Activated naive CD4-positive, alpha-beta T cell treated with anti-CD3 and anti-CD28 coated beads, Interleukin-2, amount 50 U/mL, for 24 hours (primary cell): ENCODE data around the gene DNAJB12.
"Not testable (repeated sequence)": the region's sequence is repeated elsewhere in the genome, so short reads cannot be mapped to it uniquely, and the experiment has no call there.

Experiments
- H3K27ac Mint-ChIP-seq: one replicate; pipeline ENCODE4 v1.8.0; 2021; ENCODE audit warnings: mild to moderate bottlenecking, mixed read lengths
- H3K27me3 Mint-ChIP-seq: one replicate; pipeline ENCODE4 v1.8.0; 2021; ENCODE audit warnings: mixed read lengths
- H3K36me3 Mint-ChIP-seq: one replicate; pipeline ENCODE4 v1.8.0; 2021; ENCODE audit warnings: mixed read lengths
- H3K4me1 Mint-ChIP-seq: one replicate; pipeline ENCODE4 v1.8.0; 2021; ENCODE audit warnings: mixed read lengths
- H3K4me3 Mint-ChIP-seq: one replicate; pipeline ENCODE4 v1.8.0; 2021; ENCODE audit warnings: mild to moderate bottlenecking, mixed read lengths
- H3K9me3 Mint-ChIP-seq: one replicate; pipeline ENCODE4 v1.8.0; 2021; ENCODE audit warnings: mixed read lengths

The DNAJB12 gene

GRCh38 chr10:72316748-72317435 is 37.8 kb downstream of the DNAJB12 start:
- Mint-ChIP-seq H3K4me3 (peak overlapping the region; percentile 64), H3K27me3 (no peaks in the 10 kb centered on the region), H3K27ac (peak overlapping the region; percentile 96), H3K4me1 (peaks cover 71% of the 10 kb centered on the region), H3K9me3 (no peaks in the 10 kb centered on the region), H3K36me3 (peaks cover 2% of the 10 kb centered on the region)

GRCh38 chr10:72316386-72316700 is 38.4 kb downstream of the DNAJB12 start:
- H3K36me3 Mint-ChIP-seq: peaks cover 2% of the 10 kb centered on the region
- peak overlapping the region; percentile 96 for H3K27ac Mint-ChIP-seq
- H3K27me3 Mint-ChIP-seq: no peaks in the 10 kb centered on the region
- H3K4me1 Mint-ChIP-seq: peaks cover 69% of the 10 kb centered on the region
- peak overlapping the region; percentile 53 for H3K4me3 Mint-ChIP-seq
- H3K9me3 Mint-ChIP-seq: no peaks in the 10 kb centered on the region

GRCh38 chr10:72315611-72316385 is 38.9 kb downstream of the DNAJB12 start:
- H3K36me3 Mint-ChIP-seq: peaks cover 2% of the 10 kb centered on the region
- H3K4me3 Mint-ChIP-seq: peak overlapping the region; percentile 53
- H3K9me3 Mint-ChIP-seq: no peaks in the 10 kb centered on the region
- H3K27me3 Mint-ChIP-seq: no peaks in the 10 kb centered on the region
- H3K4me1 Mint-ChIP-seq: peaks cover 65% of the 10 kb centered on the region
- peak overlapping the region; percentile 96 for H3K27ac Mint-ChIP-seq

- Mint-ChIP-seq H3K4me1 (peaks cover 65% of the 10 kb centered on the region), H3K9me3 (no peaks in the 10 kb centered on the region), H3K4me3 (no peak overlapping the region), H3K27ac (peak overlapping the region; percentile 77), H3K27me3 (no peaks in the 10 kb centered on the region), H3K36me3 (no peaks in the 10 kb centered on the region)
Measured at GRCh38 chr10:72315054-72315453, 39.7 kb downstream of the DNAJB12 start.

GRCh38 chr10:72314263-72314662 is 40.5 kb downstream of the DNAJB12 start:
- H3K27me3 Mint-ChIP-seq: no peaks in the 10 kb centered on the region
- H3K4me1 Mint-ChIP-seq: peaks cover 69% of the 10 kb centered on the region
- no peaks in the 10 kb centered on the region for H3K9me3 Mint-ChIP-seq
- no peak overlapping the region for H3K4me3 Mint-ChIP-seq
- H3K36me3 Mint-ChIP-seq: no peaks in the 10 kb centered on the region
- H3K27ac Mint-ChIP-seq: no peak overlapping the region

GRCh38 chr10:72312865-72313391 is 41.8 kb downstream of the DNAJB12 start:
- H3K4me1 Mint-ChIP-seq: peaks cover 70% of the 10 kb centered on the region
- H3K36me3 Mint-ChIP-seq: no peaks in the 10 kb centered on the region
- no peak overlapping the region for H3K4me3 Mint-ChIP-seq
- no peaks in the 10 kb centered on the region for H3K9me3 Mint-ChIP-seq
- H3K27ac Mint-ChIP-seq: peak overlapping the region; percentile 62
- H3K27me3 Mint-ChIP-seq: no peaks in the 10 kb centered on the region

- no peak overlapping the region for H3K4me3 Mint-ChIP-seq
- H3K27ac Mint-ChIP-seq: no peak overlapping the region
- no peaks in the 10 kb centered on the region for H3K27me3 Mint-ChIP-seq
- peaks cover 67% of the 10 kb centered on the region for H3K4me1 Mint-ChIP-seq
- H3K36me3 Mint-ChIP-seq: no peaks in the 10 kb centered on the region
- no peaks in the 10 kb centered on the region for H3K9me3 Mint-ChIP-seq
Measured at GRCh38 chr10:72311667-72312066, 43.1 kb downstream of the DNAJB12 start.

GRCh38 chr10:72310636-72311035 is 44.1 kb downstream of the DNAJB12 start:
- Mint-ChIP-seq H3K9me3 (no peaks in the 10 kb centered on the region), H3K27ac (no peak overlapping the region), H3K4me3 (no peak overlapping the region), H3K4me1 (peaks cover 65% of the 10 kb centered on the region), H3K27me3 (no peaks in the 10 kb centered on the region), H3K36me3 (no peaks in the 10 kb centered on the region)

GRCh38 chr10:72310241-72310633 is 44.5 kb downstream of the DNAJB12 start:
- H3K27me3 Mint-ChIP-seq: no peaks in the 10 kb centered on the region
- H3K9me3 Mint-ChIP-seq: no peaks in the 10 kb centered on the region
- peaks cover 65% of the 10 kb centered on the region for H3K4me1 Mint-ChIP-seq
- H3K4me3 Mint-ChIP-seq: peak overlapping the region; percentile 17
- H3K27ac Mint-ChIP-seq: peak overlapping the region; percentile 83
- no peaks in the 10 kb centered on the region for H3K36me3 Mint-ChIP-seq

GRCh38 chr10:72309290-72310240 is 45.2 kb downstream of the DNAJB12 start:
- Mint-ChIP-seq H3K4me1 (peaks cover 63% of the 10 kb centered on the region), H3K27me3 (no peaks in the 10 kb centered on the region), H3K9me3 (no peaks in the 10 kb centered on the region), H3K36me3 (no peaks in the 10 kb centered on the region), H3K4me3 (peak overlapping the region; percentile 17), H3K27ac (peak overlapping the region; percentile 83)

- Mint-ChIP-seq H3K27ac (peak overlapping the region; percentile 87), H3K9me3 (no peaks in the 10 kb centered on the region), H3K4me3 (peak overlapping the region; percentile 13), H3K27me3 (no peaks in the 10 kb centered on the region), H3K36me3 (no peaks in the 10 kb centered on the region), H3K4me1 (peaks cover 67% of the 10 kb centered on the region)
Measured at GRCh38 chr10:72308320-72308987, 46.3 kb downstream of the DNAJB12 start.

- H3K9me3 Mint-ChIP-seq, H3K27ac Mint-ChIP-seq, H3K4me3 Mint-ChIP-seq, H3K36me3 Mint-ChIP-seq, H3K27me3 Mint-ChIP-seq: not testable (repeated sequence)
- peaks cover 66% of the 10 kb centered on the region for H3K4me1 Mint-ChIP-seq
Measured at GRCh38 chr10:72307711-72308110, 47.0 kb downstream of the DNAJB12 start.

GRCh38 chr10:72306215-72306760 is 48.4 kb downstream of the DNAJB12 start:
- no peaks in the 10 kb centered on the region for H3K27me3 Mint-ChIP-seq
- peaks cover 62% of the 10 kb centered on the region for H3K4me1 Mint-ChIP-seq
- no peaks in the 10 kb centered on the region for H3K9me3 Mint-ChIP-seq
- H3K36me3 Mint-ChIP-seq: no peaks in the 10 kb centered on the region
- peak overlapping the region; percentile 59 for H3K27ac Mint-ChIP-seq
- H3K4me3 Mint-ChIP-seq: no peak overlapping the region

GRCh38 chr10:72303424-72304128 is 51.1 kb downstream of the DNAJB12 start:
- Mint-ChIP-seq H3K4me1 (peaks cover 51% of the 10 kb centered on the region), H3K9me3 (no peaks in the 10 kb centered on the region), H3K4me3 (no peak overlapping the region), H3K27me3 (no peaks in the 10 kb centered on the region), H3K36me3 (no peaks in the 10 kb centered on the region), H3K27ac (peak overlapping the region; percentile 76)
